HL-60 (cell line): ENCODE results near the gene CNTNAP4.

ENCODE experiments used
- DNase-seq, 2 experiments: peaks; one replicate each; pipeline ENCODE4 v3.0.0-alpha.2; 2010 to 2020; ENCODE audit warnings: low read depth in 1 of 2, low spot score in 1 of 2
- H3K27ac ChIP-seq: fragments of 250-450 bp; sonication (Bioruptor Pico); replicated peaks from 2 replicates; pipeline ENCODE4 v1.5.1; 2020; ENCODE audit warnings: mild to moderate bottlenecking, moderate library complexity
- H3K27me3 ChIP-seq: fragments of 250-450 bp; sonication (Bioruptor Pico); 2 replicates; pipeline ENCODE4 v1.5.1; 2021; ENCODE audit warnings: mild to moderate bottlenecking, moderate library complexity; ENCODE audit not compliant: insufficient read depth, poor library complexity, severe bottlenecking
- H3K4me3 ChIP-seq: replicated peaks from 2 replicates; pipeline ENCODE4 v1.5.1; 2011; ENCODE audit warnings: mild to moderate bottlenecking, control low read depth, low read length; ENCODE audit not compliant: insufficient read depth
- CTCF ChIP-seq: IDR thresholded peaks from one replicate; pipeline ENCODE4 v1.5.1; 2011; ENCODE audit warnings: low read length, control low read depth, inconsistent platforms; ENCODE audit not compliant: insufficient read depth
- GABPA ChIP-seq: IDR thresholded peaks from 2 replicates; pipeline ENCODE4 v1.6.1; 2012; ENCODE audit warnings: low read depth
- POLR2AphosphoS5 ChIP-seq: IDR thresholded peaks from 2 replicates; pipeline ENCODE4 v1.6.1; 2012; ENCODE audit warnings: low read depth
- REST ChIP-seq: IDR thresholded peaks from 2 replicates; pipeline ENCODE4 v1.6.1; 2012; ENCODE audit warnings: low read depth; ENCODE audit not compliant: insufficient replicate concordance
- SPI1 ChIP-seq: IDR thresholded peaks from 2 replicates; pipeline ENCODE4 v1.6.1; 2012; ENCODE audit warnings: low read depth, mild to moderate bottlenecking, borderline replicate concordance

CNTNAP4 gene

GRCh38 chr16:76387994-76388393 is 110.8 kb downstream of the CNTNAP4 start:
- H3K27ac ChIP-seq = no peak overlapping the region
- no peaks in the 10 kb centered on the region for H3K27me3 ChIP-seq
- H3K4me3 ChIP-seq = no peak overlapping the region
- no peak for DNase-seq
- TF ChIP-seq POLR2AphosphoS5 (no peak), GABPA (no peak), REST (no peak), CTCF (no peak), SPI1 (no peak)

- no peak overlapping the region for H3K4me3 ChIP-seq
- DNase-seq = no peak
- H3K27me3 ChIP-seq = no peaks in the 10 kb centered on the region
- TF ChIP-seq SPI1 = no peak
- no peak for TF ChIP-seq REST
- no peak for TF ChIP-seq GABPA
- no peak for TF ChIP-seq POLR2AphosphoS5
- TF ChIP-seq CTCF = no peak
- H3K27ac ChIP-seq = no peak overlapping the region
These were observed 111.9 kb downstream of the CNTNAP4 start for GRCh38 chr16:76389126-76389525.

- no peak for DNase-seq
- H3K27me3 ChIP-seq = no peaks in the 10 kb centered on the region
- H3K4me3 ChIP-seq = no peak overlapping the region
- TF ChIP-seq SPI1 (no peak), REST (no peak), POLR2AphosphoS5 (no peak), GABPA (no peak), CTCF (no peak)
- H3K27ac ChIP-seq = no peak overlapping the region
These were observed 113.3 kb downstream of the CNTNAP4 start for GRCh38 chr16:76390476-76390875.
